H1 (cell line): ENCODE results near the gene HIPK3. TPM values are rescaled to one million over a fixed set of nuclear protein-coding genes. Genes with fewer than 3 reads are reported as not detected.

ENCODE experiments used
- CTCF ChIA-PET: fragments of 300-600 bp; sonication (Branson Sonifier 250); formaldehyde crosslinking; loops from one replicate; lab custom pipeline; 2021; ENCODE audit not compliant: partially characterized antibody; lab: Charles Lee
- POLR2A ChIA-PET: fragments of 300-600 bp; sonication (Branson Sonifier 250); formaldehyde crosslinking; loops from one replicate; lab custom pipeline; 2021; ENCODE audit warnings: inconsistent platforms; ENCODE audit not compliant: partially characterized antibody; lab: Charles Lee
- DNase-seq, 2 experiments: peaks; one replicate each; pipeline versions ENCODE4 v3.0.0 to v3.0.0-alpha.2; 2010 to 2022; ENCODE audit warnings: low spot score in 2 of 2, low read depth in 1 of 2, mixed read lengths in 1 of 2
- FAIRE-seq: peaks from 2 replicates; lab custom pipeline; 2011; peaks lifted over from hg19 to GRCh38; lab: Jason Lieb, UNC
- H2AFZ ChIP-seq: 2 replicates; pipeline ENCODE4 v1.8.1; 2012; ENCODE audit warnings: low read length, inconsistent platforms
- H2AK5ac ChIP-seq: 2 replicates; pipeline ENCODE4 v1.6.1; 2013; ENCODE audit warnings: low read depth, low read length
- H2BK120ac ChIP-seq: replicated peaks from 2 replicates; pipeline ENCODE3; 2013; ENCODE audit warnings: low read depth, low read length, inconsistent platforms
- H2BK12ac ChIP-seq: 2 replicates; pipeline ENCODE4 v1.6.1; 2013; ENCODE audit warnings: low read depth, low read length
- H2BK15ac ChIP-seq: 2 replicates; pipeline ENCODE4 v1.6.1; 2013; ENCODE audit warnings: low read length
- H2BK20ac ChIP-seq: 2 replicates; pipeline ENCODE4 v1.6.1; 2013; ENCODE audit warnings: low read length
- H2BK5ac ChIP-seq: 2 replicates; pipeline ENCODE4 v1.6.1; 2013; ENCODE audit warnings: low read depth, low read length
- H3K14ac ChIP-seq: 2 replicates; pipeline ENCODE4 v1.6.1; 2013; ENCODE audit warnings: inconsistent platforms; ENCODE audit not compliant: insufficient read length
- H3K18ac ChIP-seq: 2 replicates; pipeline ENCODE4 v1.6.1; 2013; ENCODE audit warnings: low read length; ENCODE audit errors: extremely low read depth
- H3K23ac ChIP-seq: 2 replicates; pipeline ENCODE4 v1.6.1; 2013; ENCODE audit warnings: inconsistent platforms; ENCODE audit not compliant: insufficient read length
- H3K23me2 ChIP-seq: 2 replicates; pipeline ENCODE4 v1.6.1; 2013; ENCODE audit warnings: low read depth, low read length
- H3K27ac ChIP-seq: 2 replicates; pipeline ENCODE4 v1.6.1; 2011; ENCODE audit warnings: low read depth, low read length, inconsistent platforms
- H3K27me3 ChIP-seq, 4 experiments: replicated peaks in 1 of 4; 1 replicate in 1 of 4; 2 replicates in 3 of 4; pipeline versions ENCODE4 v1.6.1 to v1.8.1; 2011 to 2013; ENCODE audit warnings: low read length in 3 of 4, mild to moderate bottlenecking in 3 of 4, inconsistent platforms in 2 of 4, mixed read lengths in 2 of 4, moderate library complexity in 1 of 4; ENCODE audit not compliant: control insufficient read depth in 3 of 4, insufficient read depth in 3 of 4; ENCODE audit errors: extremely low read depth in 1 of 4
- H3K36me3 ChIP-seq, 4 experiments: 2 replicates each; pipeline versions ENCODE4 v1.6.1 to v1.8.1; 2011 to 2013; ENCODE audit warnings: mild to moderate bottlenecking in 4 of 4, low read length in 3 of 4, moderate library complexity in 2 of 4, control low read depth in 1 of 4, inconsistent platforms in 1 of 4; ENCODE audit not compliant: insufficient read depth in 4 of 4, control insufficient read depth in 2 of 4
- H3K4ac ChIP-seq: replicated peaks from 2 replicates; pipeline ENCODE3; 2013; ENCODE audit warnings: low read length, low read depth, mixed read lengths, inconsistent platforms; ENCODE audit not compliant: insufficient read length
- H3K4me1 ChIP-seq, 4 experiments: replicated peaks in 1 of 4; 1 replicate in 1 of 4; 2 replicates in 3 of 4; pipeline versions ENCODE4 v1.6.1 to v1.8.1; 2011 to 2013; ENCODE audit warnings: low read length in 3 of 4, inconsistent platforms in 2 of 4, mixed read lengths in 1 of 4; ENCODE audit not compliant: insufficient read depth in 4 of 4, control insufficient read depth in 3 of 4
- H3K4me2 ChIP-seq, 2 experiments: 2 replicates each; pipeline versions ENCODE4 v1.6.1 to v1.8.1; 2011 to 2013; ENCODE audit warnings: low read depth in 2 of 2, low read length in 2 of 2, control low read depth in 1 of 2, inconsistent platforms in 1 of 2, mild to moderate bottlenecking in 1 of 2; ENCODE audit not compliant: insufficient read depth in 1 of 2
- H3K4me3 ChIP-seq, 4 experiments: fragments of 200-600, 300-600 bp in 1 of 4; sonication (generic), shearing (Covaris generic), sonication (Bioruptor Twin) in 1 of 4; 2 replicates each; pipeline versions ENCODE4 v1.5.1 to v1.8.1; 2011 to 2016; ENCODE audit warnings: low read length in 4 of 4, low read depth in 3 of 4, control low read depth in 2 of 4, inconsistent platforms in 2 of 4, mild to moderate bottlenecking in 2 of 4, mixed read lengths in 1 of 4, moderate library complexity in 1 of 4; ENCODE audit not compliant: insufficient read depth in 2 of 4; ENCODE audit errors: extremely low read depth in 1 of 4
- H3K56ac ChIP-seq: replicated peaks from 2 replicates; pipeline ENCODE3; 2013; ENCODE audit warnings: low read depth, mild to moderate bottlenecking, mixed read lengths, low read length, inconsistent platforms; ENCODE audit not compliant: insufficient read length
- H3K79me1 ChIP-seq: 2 replicates; pipeline ENCODE4 v1.6.1; 2013; ENCODE audit warnings: low read depth, low read length, control low read depth
- H3K79me2 ChIP-seq, 2 experiments: 2 replicates each; pipeline versions ENCODE4 v1.6.1 to v1.8.1; 2012 to 2013; ENCODE audit warnings: low read length in 2 of 2, mild to moderate bottlenecking in 2 of 2, inconsistent platforms in 1 of 2; ENCODE audit not compliant: insufficient read depth in 2 of 2, control insufficient read depth in 1 of 2
- H3K9ac ChIP-seq, 4 experiments: replicated peaks in 1 of 4; 1 replicate in 1 of 4; 2 replicates in 3 of 4; pipeline versions ENCODE4 v1.6.1 to v1.8.1; 2011 to 2013; ENCODE audit warnings: low read depth in 3 of 4, low read length in 3 of 4, control low read depth in 2 of 4, mild to moderate bottlenecking in 2 of 4, moderate library complexity in 2 of 4, inconsistent platforms in 1 of 4; ENCODE audit errors: extremely low read depth in 1 of 4
- H3K9me3 ChIP-seq, 2 experiments: 2 replicates each; pipeline versions ENCODE4 v1.6.1 to v1.8.1; 2012 to 2013; ENCODE audit warnings: mild to moderate bottlenecking in 2 of 2, moderate library complexity in 2 of 2, control low read depth in 1 of 2, inconsistent platforms in 1 of 2, low read depth in 1 of 2, low read length in 1 of 2, mixed read lengths in 1 of 2; ENCODE audit not compliant: insufficient read depth in 2 of 2
- H4K20me1 ChIP-seq, 2 experiments: replicated peaks in 1 of 2; 2 replicates each; pipeline versions ENCODE3 to v1.8.1; 2011 to 2013; ENCODE audit warnings: inconsistent platforms in 2 of 2, low read length in 2 of 2, mild to moderate bottlenecking in 1 of 2; ENCODE audit not compliant: insufficient read depth in 2 of 2, control insufficient read depth in 1 of 2
- H4K5ac ChIP-seq: 2 replicates; pipeline ENCODE4 v1.6.1; 2013; ENCODE audit warnings: low read length, low read depth, mixed read lengths, inconsistent platforms; ENCODE audit not compliant: insufficient read length
- H4K8ac ChIP-seq: 2 replicates; pipeline ENCODE4 v1.8.0; 2013; ENCODE audit warnings: mild to moderate bottlenecking, moderate library complexity, low read length, inconsistent platforms; ENCODE audit not compliant: insufficient read depth; ENCODE audit errors: extremely low read depth
- H4K91ac ChIP-seq: replicated peaks from 2 replicates; pipeline ENCODE3; 2013; ENCODE audit warnings: low read length, mixed read lengths, inconsistent platforms; ENCODE audit not compliant: insufficient read length
- CEBPB ChIP-seq: IDR thresholded peaks from 2 replicates; pipeline ENCODE4 v1.6.1; 2012; ENCODE audit warnings: low read depth, low read length
- PHF8 ChIP-seq: fragments of 200-600 bp; sonication (generic); conservative IDR thresholded peaks from 2 replicates; pipeline ENCODE4 v1.7.1; 2012; ENCODE audit warnings: low read depth, mild to moderate bottlenecking, inconsistent platforms, low read length, moderate library complexity
- WGBS, 2 experiments: shearing (Covaris generic) in 1 of 2; methylation state at CpG; one replicate each; pipeline versions ENCODE4 v1.1.6 to v1.1.7; 2013 to 2015; ENCODE audit warnings: low lambda C conversion rate in 2 of 2, mixed read lengths in 2 of 2, inconsistent platforms in 1 of 2, low coverage in 1 of 2, missing lambda C conversion rate in 1 of 2; ENCODE audit not compliant: insufficient replicate concordance in 2 of 2, insufficient coverage in 1 of 2, insufficient read length in 1 of 2; ENCODE audit errors: extremely low coverage in 1 of 2, missing lambda C conversion rate in 1 of 2; 5-methylcytosine and 5-hydroxymethylcytosine counted together
- polyA plus RNA-seq, 7 experiments: library from polyadenylated mRNA; depleted of rRNA in 3 of 7; stranded (reverse) in 5 of 7; unstranded in 2 of 7; fragments of >200 nt in 5 of 7; fragments of 200-250 nt in 2 of 7; gene quantifications; 1 replicate in 5 of 7; 2 replicates in 1 of 7; 4 replicates in 1 of 7; pipeline versions ENCODE4 v1.2.1 to v1.2.3, GENCODE V29; 2011 to 2013; ENCODE audit warnings: missing spikeins in 2 of 7, mixed read lengths in 2 of 7
- total RNA-seq: library from RNA; stranded (reverse); fragmentation: NEBNext Ultra II Directional; extraction: Animal tissue kit (Norgen Biotek cat#: 25700); gene quantifications from 2 replicates; pipeline ENCODE4 v1.2.1, GENCODE V29; 2021

Gene HIPK3
- total and polyA plus RNA-seq, 2 of the 8 experiments (the other 6 are each of a cell fraction or from before 2014, with no cell fraction given) = 5.0 to 22.3 TPM

- POLR2A ChIA-PET = no interaction called here
- Histone ChIP-seq H2BK15ac (no peak overlapping the region), H3K4ac (no peak overlapping the region), H3K4me2 (no peak overlapping the region), H3K79me1 (no peaks in the 10 kb centered on the region), H3K23me2 (peaks cover 2% of the 10 kb centered on the region; the same call in 1 of the 2 replicates), H3K79me2 (no peaks in the 10 kb centered on the region), H2AFZ (no peak overlapping the region), H3K14ac (no peak overlapping the region), H4K8ac (no peak overlapping the region), H2BK12ac (no peak overlapping the region), H2BK120ac (no peak overlapping the region), H4K91ac (no peak overlapping the region), H3K4me3 (no peak overlapping the region), H3K18ac (no peak overlapping the region), H2AK5ac (no peak overlapping the region), H3K23ac (no peak overlapping the region), H4K5ac (no peak overlapping the region), H2BK20ac (no peak overlapping the region), H3K27me3 (0 out of 7 replicates have a peak, but pooled peaks cover 0 to under 1% (median 0%) of the 10 kb centered on the region in 4 experiments), H4K20me1 (no peaks in the 10 kb centered on the region), H3K27ac (no peak overlapping the region), H3K9ac (no peak overlapping the region), H3K56ac (no peak overlapping the region), H3K9me3 (peaks cover 0 to 4% of the 10 kb centered on the region in 2 experiments; a peak in 2 of 4 replicates), H2BK5ac (no peak overlapping the region), H3K4me1 (no peaks in the 10 kb centered on the region), H3K36me3 (no peaks in the 10 kb centered on the region)
- CTCF ChIA-PET = interaction anchor here (1.4 kb wide), 1 partner anchor 304 kb away, joined by 3 read pairs; no protein-coding TSS in a partner anchor
- 95% methylated on average over 1 of the region's 1 CpG; no CpG with 5 or more reads in 1 of the 2 experiments for WGBS, 2 experiments
- FAIRE-seq = no peak
- no peak for DNase-seq
- TF ChIP-seq CEBPB (no peak), PHF8 (no peak)
Measured at GRCh38 chr11:33383920-33384209, 126.7 kb downstream of the HIPK3 start.
